PFSK-1 (cell line): Measurements from ENCODE around the gene IL6ST.

Experiments
- FOXP2 ChIP-seq: optimal IDR thresholded peaks from 2 replicates; pipeline ENCODE3; 2011; ENCODE audit warnings: borderline replicate concordance, control low read depth, inconsistent platforms; ENCODE audit not compliant: insufficient read depth; ENCODE audit errors: extremely low read length, extremely low read depth
- POLR2AphosphoS5 ChIP-seq: IDR thresholded peaks from 2 replicates; pipeline ENCODE4 v1.6.1; 2012; ENCODE audit warnings: low read depth, mild to moderate bottlenecking, control low read depth, low read length, moderate library complexity
- REST ChIP-seq, 2 experiments: IDR thresholded peaks; 2 replicates each; pipeline versions ENCODE4 v1.6.1 to v1.8.0; 2011 to 2012; ENCODE audit warnings: low read depth in 2 of 2, low read length in 2 of 2, control low read depth in 1 of 2, inconsistent platforms in 1 of 2, mild to moderate bottlenecking in 1 of 2, moderate library complexity in 1 of 2; ENCODE audit not compliant: insufficient read depth in 1 of 2
- SIN3A ChIP-seq: IDR thresholded peaks from 2 replicates; pipeline ENCODE4 v1.6.1; 2012; ENCODE audit warnings: mild to moderate bottlenecking, low read length, moderate library complexity, borderline replicate concordance; ENCODE audit not compliant: insufficient read depth
- TAF1 ChIP-seq: IDR thresholded peaks from 2 replicates; pipeline ENCODE4 v1.6.1; 2012; ENCODE audit warnings: low read length, control low read depth, borderline replicate concordance; ENCODE audit not compliant: insufficient read depth

IL6ST gene

GRCh38 chr5:55934115-55934613 is 60.6 kb downstream of the IL6ST start:
- no peak for TF ChIP-seq FOXP2
- TF ChIP-seq REST (IDR thresholded peaks at IDR 0.05; ENCODE audit: insufficient read depth in 1 of 2, low read depth in 2 of 2, low read length in 2 of 2), result no peak
- no peak for TF ChIP-seq TAF1
- no peak for TF ChIP-seq SIN3A
- no peak for TF ChIP-seq POLR2AphosphoS5

GRCh38 chr5:55933377-55934114 is 61.2 kb downstream of the IL6ST start:
- TF ChIP-seq SIN3A (no peak), FOXP2 (no peak), POLR2AphosphoS5 (no peak), REST (IDR thresholded peaks at IDR 0.05; ENCODE audit: insufficient read depth in 1 of 2, low read depth in 2 of 2, low read length in 2 of 2) (no peak), TAF1 (no peak)

- TF ChIP-seq POLR2AphosphoS5, result no peak
- TF ChIP-seq REST (IDR thresholded peaks at IDR 0.05; ENCODE audit: insufficient read depth in 1 of 2, low read depth in 2 of 2, low read length in 2 of 2), result no peak
- no peak for TF ChIP-seq FOXP2
- no peak for TF ChIP-seq SIN3A
- no peak for TF ChIP-seq TAF1
Observed at GRCh38 chr5:55932700-55933099, 62.1 kb downstream of the IL6ST start.

GRCh38 chr5:55929020-55929799 is 65.6 kb downstream of the IL6ST start:
- TF ChIP-seq TAF1 (no peak), FOXP2 (no peak), REST (IDR thresholded peaks at IDR 0.05; ENCODE audit: insufficient read depth in 1 of 2, low read depth in 2 of 2, low read length in 2 of 2) (no peak), SIN3A (no peak)
